ENCODE data around the gene FBXO28. TPM values are rescaled to one million over a fixed set of nuclear protein-coding genes. Genes with fewer than 3 reads are reported as not detected.

The FBXO28 gene
- total and polyA plus RNA-seq, 2 donors (not counting 3 experiments of a cell fraction or from before 2014, with no cell fraction given) = 8.9 to 32.6 TPM

DNA sequence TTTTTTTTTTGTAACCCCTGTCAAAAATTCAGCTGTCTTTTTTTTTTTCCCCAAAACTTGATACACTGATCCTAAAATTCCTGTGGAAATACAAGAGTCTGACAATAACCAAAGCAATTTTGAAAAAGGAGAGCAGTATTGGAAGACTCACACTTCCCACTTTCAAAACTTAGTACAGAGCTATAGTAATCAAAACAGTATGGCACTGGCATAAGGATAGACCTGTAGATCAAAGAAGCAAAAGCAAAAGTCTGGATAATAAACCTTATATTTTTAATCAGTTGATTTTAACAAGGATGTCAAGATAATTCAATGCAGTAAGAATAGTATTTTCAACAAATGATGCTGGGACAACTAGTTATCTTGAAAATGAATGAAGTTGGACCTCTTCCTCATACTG is 17.3 kb downstream of the FBXO28 start:
- Histone ChIP-seq H3K9me3 (replicated peaks; ENCODE audit: control insufficient read depth, insufficient read depth, low read length) (peaks cover 2% of the 10 kb centered on the region), H3K4me1 (ENCODE audit: control insufficient read depth, extremely low read depth, insufficient read depth, low read length) (peaks cover 3% of the 10 kb centered on the region), H3K4me3 (replicated peaks in 1 of 3; ENCODE audit: insufficient read depth in 1 of 3, low read depth in 1 of 3, low read length in 3 of 3) (no peak overlapping the region), H3K36me3 (ENCODE audit: control insufficient read depth in 2 of 2, extremely low read depth in 1 of 2, insufficient read depth in 2 of 2, low read length in 2 of 2) (peaks cover 5 to 15% of the 10 kb centered on the region in 2 experiments), H4K20me1 (replicated peaks; ENCODE audit: control insufficient read depth, extremely low read depth, insufficient read depth, low read length) (peaks cover 4% of the 10 kb centered on the region), H3K9ac (replicated peaks; ENCODE audit: extremely low read depth, insufficient read depth, low read length) (no peak overlapping the region), H3K27ac (ENCODE audit: insufficient read depth, low read depth, low read length) (no peak overlapping the region), H3K4me2 (ENCODE audit: insufficient read depth, low read length) (no peak overlapping the region), H3K9me1 (replicated peaks; ENCODE audit: control insufficient read depth, extremely low read depth, insufficient read depth, low read length) (no peaks in the 10 kb centered on the region), H2AFZ (ENCODE audit: low read depth, low read length) (no peak overlapping the region), H3K79me2 (ENCODE audit: control insufficient read depth, insufficient read depth, low read length) (peaks cover 35% of the 10 kb centered on the region), H3K27me3 (ENCODE audit: control insufficient read depth in 2 of 2, insufficient read depth in 2 of 2, low read length in 2 of 2) (no peaks in the 10 kb centered on the region)
- ChIA-PET CTCF (interaction anchor here (1.6 kb wide), 1 partner anchor 791 kb away, joined by 4 read pairs; no protein-coding TSS in a partner anchor), POLR2A (no interaction called here)
- no peak for DNase-seq (ENCODE audit: low read depth, low spot score)
- intact Hi-C loops (cut with micrococcal nuclease) (no loop called here), dilution Hi-C loops (cut with MboI; ENCODE audit: extremely low pct_ligation_motif_present, low sequenced_read_pairs) (no loop called here)
- no peak for FAIRE-seq
- BruUV-seq (replicated peaks) = no TSS peak
- no peak for TF ChIP-seq EZH2 (IDR thresholded peaks at IDR 0.05; ENCODE audit: borderline replicate concordance, low read depth, low read length, severe bottlenecking)
- TF ChIP-seq MYC (IDR thresholded peaks at IDR 0.05; ENCODE audit: low read depth, low read length) = no peak
- TF ChIP-seq GATA2 (IDR thresholded peaks at IDR 0.05; ENCODE audit: insufficient read depth, insufficient read length, low read depth, low read length) = no peak
- TF ChIP-seq, protein P1, sequence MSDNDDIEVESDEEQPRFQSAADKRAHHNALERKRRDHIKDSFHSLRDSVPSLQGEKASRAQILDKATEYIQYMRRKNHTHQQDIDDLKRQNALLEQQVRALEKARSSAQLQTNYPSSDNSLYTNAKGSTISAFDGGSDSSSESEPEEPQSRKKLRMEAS (IDR thresholded peaks at IDR 0.05; ENCODE audit: insufficient read depth, insufficient read length) = no peak
- TF ChIP-seq, protein P2, sequence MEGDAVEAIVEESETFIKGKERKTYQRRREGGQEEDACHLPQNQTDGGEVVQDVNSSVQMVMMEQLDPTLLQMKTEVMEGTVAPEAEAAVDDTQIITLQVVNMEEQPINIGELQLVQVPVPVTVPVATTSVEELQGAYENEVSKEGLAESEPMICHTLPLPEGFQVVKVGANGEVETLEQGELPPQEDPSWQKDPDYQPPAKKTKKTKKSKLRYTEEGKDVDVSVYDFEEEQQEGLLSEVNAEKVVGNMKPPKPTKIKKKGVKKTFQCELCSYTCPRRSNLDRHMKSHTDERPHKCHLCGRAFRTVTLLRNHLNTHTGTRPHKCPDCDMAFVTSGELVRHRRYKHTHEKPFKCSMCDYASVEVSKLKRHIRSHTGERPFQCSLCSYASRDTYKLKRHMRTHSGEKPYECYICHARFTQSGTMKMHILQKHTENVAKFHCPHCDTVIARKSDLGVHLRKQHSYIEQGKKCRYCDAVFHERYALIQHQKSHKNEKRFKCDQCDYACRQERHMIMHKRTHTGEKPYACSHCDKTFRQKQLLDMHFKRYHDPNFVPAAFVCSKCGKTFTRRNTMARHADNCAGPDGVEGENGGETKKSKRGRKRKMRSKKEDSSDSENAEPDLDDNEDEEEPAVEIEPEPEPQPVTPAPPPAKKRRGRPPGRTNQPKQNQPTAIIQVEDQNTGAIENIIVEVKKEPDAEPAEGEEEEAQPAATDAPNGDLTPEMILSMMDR (IDR thresholded peaks at IDR 0.05; ENCODE audit: extremely low read depth in 1 of 2, insufficient read depth in 1 of 2, low read depth in 1 of 2, low read length in 2 of 2) = no peak
- no peak for TF ChIP-seq JUN (IDR thresholded peaks at IDR 0.05; ENCODE audit: borderline replicate concordance, insufficient read depth, insufficient read length, low read depth)
- no peak for TF ChIP-seq FOS (IDR thresholded peaks at IDR 0.05; ENCODE audit: borderline replicate concordance, insufficient read depth, low read length)
- no peak for TF ChIP-seq POLR2AphosphoS5 (IDR thresholded peaks at IDR 0.05; ENCODE audit: insufficient read depth, low read depth, low read length)
- no peak for TF ChIP-seq POLR2A (IDR thresholded peaks at IDR 0.05; ENCODE audit: low read depth, low read length)

Measured in endothelial cell of umbilical vein (primary cell).